ENCODE measurements around the gene P2RX3.

The P2RX3 gene

GRCh38 chr11:57321388-57322255, 16.5 kb upstream of the P2RX3 start:
- Histone ChIP-seq H3K4me3 (ENCODE audit: low read length) (peak overlapping the region; percentile 91), H3K27me3 (ENCODE audit: control insufficient read depth, insufficient read depth, low read length) (no peaks in the 10 kb centered on the region), H3K9ac (ENCODE audit: low read depth, low read length) (peak overlapping the region; percentile 91), H3K36me3 (ENCODE audit: insufficient read depth, low read length) (peaks cover 47% of the 10 kb centered on the region), H3K4me1 (ENCODE audit: control insufficient read depth, insufficient read depth, low read length) (peaks cover 61% of the 10 kb centered on the region), H3K4me2 (ENCODE audit: low read length) (peak overlapping the region; percentile 95), H3K9me3 (replicated peaks; ENCODE audit: low read length) (no peaks in the 10 kb centered on the region)

GRCh38 chr11:57322256-57323166, 15.6 kb upstream of the P2RX3 start:
- peak overlapping the region; percentile 91 for H3K4me3 ChIP-seq (ENCODE audit: low read length)
- no peaks in the 10 kb centered on the region for H3K27me3 ChIP-seq (ENCODE audit: control insufficient read depth, insufficient read depth, low read length)
- H3K36me3 ChIP-seq (ENCODE audit: insufficient read depth, low read length) = peaks cover 47% of the 10 kb centered on the region
- peaks cover 57% of the 10 kb centered on the region for H3K4me1 ChIP-seq (ENCODE audit: control insufficient read depth, insufficient read depth, low read length)
- no peaks in the 10 kb centered on the region for H3K9me3 ChIP-seq (replicated peaks; ENCODE audit: low read length)
- peak overlapping the region; percentile 91 for H3K9ac ChIP-seq (ENCODE audit: low read depth, low read length)
- H3K4me2 ChIP-seq (ENCODE audit: low read length) = peak overlapping the region; percentile 95

- H3K4me1 ChIP-seq (ENCODE audit: control insufficient read depth, insufficient read depth, low read length) = peaks cover 53% of the 10 kb centered on the region
- peak overlapping the region; percentile 95 for H3K4me2 ChIP-seq (ENCODE audit: low read length)
- no peaks in the 10 kb centered on the region for H3K9me3 ChIP-seq (replicated peaks; ENCODE audit: low read length)
- H3K4me3 ChIP-seq (ENCODE audit: low read length) = peak overlapping the region; percentile 91
- H3K27me3 ChIP-seq (ENCODE audit: control insufficient read depth, insufficient read depth, low read length) = no peaks in the 10 kb centered on the region
- H3K9ac ChIP-seq (ENCODE audit: low read depth, low read length) = peak overlapping the region; percentile 91
- H3K36me3 ChIP-seq (ENCODE audit: insufficient read depth, low read length) = peaks cover 47% of the 10 kb centered on the region
Measured at GRCh38 chr11:57323167-57323854, 14.8 kb upstream of the P2RX3 start.

GRCh38 chr11:57323855-57324153, 14.3 kb upstream of the P2RX3 start:
- Histone ChIP-seq H3K36me3 (ENCODE audit: insufficient read depth, low read length) (peaks cover 48% of the 10 kb centered on the region), H3K4me2 (ENCODE audit: low read length) (peak overlapping the region; percentile 95), H3K9ac (ENCODE audit: low read depth, low read length) (peak overlapping the region; percentile 91), H3K4me1 (ENCODE audit: control insufficient read depth, insufficient read depth, low read length) (peaks cover 49% of the 10 kb centered on the region), H3K4me3 (ENCODE audit: low read length) (peak overlapping the region; percentile 91), H3K9me3 (replicated peaks; ENCODE audit: low read length) (no peaks in the 10 kb centered on the region), H3K27me3 (ENCODE audit: control insufficient read depth, insufficient read depth, low read length) (no peaks in the 10 kb centered on the region)

- Histone ChIP-seq H3K4me1 (ENCODE audit: control insufficient read depth, insufficient read depth, low read length) (peaks cover 49% of the 10 kb centered on the region), H3K9ac (ENCODE audit: low read depth, low read length) (peak overlapping the region; percentile 91), H3K4me2 (ENCODE audit: low read length) (peak overlapping the region; percentile 95), H3K4me3 (ENCODE audit: low read length) (peak overlapping the region; percentile 91), H3K9me3 (replicated peaks; ENCODE audit: low read length) (no peaks in the 10 kb centered on the region), H3K27me3 (ENCODE audit: control insufficient read depth, insufficient read depth, low read length) (no peaks in the 10 kb centered on the region), H3K36me3 (ENCODE audit: insufficient read depth, low read length) (peaks cover 50% of the 10 kb centered on the region)
Measured at GRCh38 chr11:57324154-57324885, 13.8 kb upstream of the P2RX3 start.

DNA sequence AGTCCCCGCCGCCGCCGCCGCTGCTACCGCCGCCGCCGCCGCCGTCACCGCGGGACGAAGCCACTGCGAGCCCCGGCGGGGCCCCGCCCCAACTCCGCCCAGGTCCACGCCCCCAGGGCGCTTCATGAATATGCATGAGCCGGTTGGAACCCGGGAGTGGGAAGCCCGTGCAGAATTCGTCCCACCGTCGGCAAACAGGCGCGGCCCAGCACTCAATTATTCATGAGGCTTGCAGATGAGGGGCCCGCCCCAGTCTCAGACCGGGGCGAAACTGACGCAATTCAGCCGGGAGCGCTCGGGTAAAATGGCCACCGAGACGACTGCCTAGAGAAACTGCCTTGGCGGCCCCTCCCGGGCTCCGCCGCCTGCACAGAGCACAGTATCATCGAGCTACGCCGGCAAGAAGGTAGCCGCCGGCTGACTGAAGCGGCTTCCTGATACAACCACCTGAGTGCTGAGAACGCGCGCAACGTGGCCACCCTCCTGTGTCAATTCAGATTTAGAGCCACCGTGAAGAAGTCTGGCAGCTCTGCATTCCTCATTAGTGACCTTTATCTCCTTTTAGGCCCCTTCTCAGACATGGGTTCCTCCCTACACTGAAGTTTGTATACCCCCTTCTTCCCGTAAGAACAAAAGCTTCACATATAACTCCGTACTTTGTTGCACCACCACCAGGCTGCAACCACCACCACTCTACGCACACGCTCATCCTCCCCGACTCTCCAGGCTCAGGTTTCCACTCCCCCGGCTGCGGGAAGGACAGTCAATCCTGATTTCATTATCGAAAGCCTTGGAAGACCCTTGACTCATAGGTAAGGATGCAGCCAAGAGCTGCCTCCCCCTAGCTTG, 13.0 kb upstream of the P2RX3 start, which contains the start of gene TNKS1BP1:
Gene TNKS1BP1 (minus strand): TSS at position 67 of the 849 bp plus-strand sequence. CDS start 3,067 bp downstream, outside the sequence.
- Histone ChIP-seq H3K4me1 (ENCODE audit: control insufficient read depth, insufficient read depth, low read length) (peaks cover 49% of the 10 kb centered on the region), H3K36me3 (ENCODE audit: insufficient read depth, low read length) (peaks cover 53% of the 10 kb centered on the region), H3K9me3 (replicated peaks; ENCODE audit: low read length) (no peaks in the 10 kb centered on the region), H3K9ac (ENCODE audit: low read depth, low read length) (peak within 1 kb of the TSS; percentile 91), H3K4me3 (ENCODE audit: low read length) (peak within 1 kb of the TSS; percentile 91), H3K27me3 (ENCODE audit: control insufficient read depth, insufficient read depth, low read length) (no peaks in the 10 kb centered on the region), H3K4me2 (ENCODE audit: low read length) (peak within 1 kb of the TSS; percentile 95)

GRCh38 chr11:57325735-57326048, 12.5 kb upstream of the P2RX3 start:
- Histone ChIP-seq H3K27me3 (ENCODE audit: control insufficient read depth, insufficient read depth, low read length) (no peaks in the 10 kb centered on the region), H3K9me3 (replicated peaks; ENCODE audit: low read length) (no peaks in the 10 kb centered on the region), H3K9ac (ENCODE audit: low read depth, low read length) (peak overlapping the region; percentile 88), H3K4me3 (ENCODE audit: low read length) (peak overlapping the region; percentile 91), H3K4me2 (ENCODE audit: low read length) (peak overlapping the region; percentile 85), H3K4me1 (ENCODE audit: control insufficient read depth, insufficient read depth, low read length) (peaks cover 48% of the 10 kb centered on the region), H3K36me3 (ENCODE audit: insufficient read depth, low read length) (peaks cover 52% of the 10 kb centered on the region)

DNA sequence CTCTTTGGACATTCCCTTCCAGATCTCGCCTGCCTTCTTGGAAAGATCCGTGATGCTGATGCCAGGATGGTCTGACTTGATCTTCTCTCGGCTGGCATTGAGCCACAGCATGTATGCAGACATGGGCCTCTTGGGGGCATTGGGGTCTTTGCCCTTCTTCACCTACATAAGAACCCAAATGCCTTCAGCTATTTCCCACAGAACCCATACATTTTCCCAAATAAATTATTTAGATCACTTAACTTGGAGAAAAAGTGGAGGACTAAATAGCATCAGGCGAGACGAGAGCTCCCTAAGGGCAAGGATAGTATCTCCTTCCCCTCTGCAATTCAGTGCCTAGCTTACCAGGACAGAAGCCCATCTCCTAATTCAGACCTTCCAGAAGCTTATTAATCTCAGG, 10.4 kb upstream of the P2RX3 start:
- no peak overlapping the region for H3K4me3 ChIP-seq (ENCODE audit: low read length)
- peaks cover 29% of the 10 kb centered on the region for H3K4me1 ChIP-seq (ENCODE audit: control insufficient read depth, insufficient read depth, low read length)
- no peaks in the 10 kb centered on the region for H3K27me3 ChIP-seq (ENCODE audit: control insufficient read depth, insufficient read depth, low read length)
- H3K36me3 ChIP-seq (ENCODE audit: insufficient read depth, low read length) = peaks cover 68% of the 10 kb centered on the region
- H3K4me2 ChIP-seq (ENCODE audit: low read length) = no peak overlapping the region
- H3K9ac ChIP-seq (ENCODE audit: low read depth, low read length) = no peak overlapping the region
- H3K9me3 ChIP-seq (replicated peaks; ENCODE audit: low read length) = no peaks in the 10 kb centered on the region

DNA sequence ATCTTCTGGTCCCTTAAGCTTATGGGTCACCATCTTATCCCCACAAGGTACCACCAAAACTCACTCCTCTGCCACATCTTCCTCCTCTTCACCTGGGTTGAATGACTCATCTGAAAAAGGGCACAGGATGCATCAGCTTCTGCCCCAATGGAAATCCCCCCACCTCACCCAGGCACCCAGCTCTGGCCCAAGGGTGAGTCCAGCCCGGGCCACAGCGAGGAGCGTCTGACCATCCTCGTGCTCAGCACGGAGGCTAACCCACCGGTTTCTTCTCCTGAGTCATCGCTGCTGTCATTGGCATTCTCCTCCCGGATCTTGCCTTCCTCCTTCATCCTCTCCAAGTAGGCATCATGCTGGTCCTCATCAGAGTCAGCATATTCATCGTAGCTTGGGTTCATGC, 8.1 kb upstream of the P2RX3 start:
- Histone ChIP-seq H3K9me3 (replicated peaks; ENCODE audit: low read length) (no peaks in the 10 kb centered on the region), H3K36me3 (ENCODE audit: insufficient read depth, low read length) (peaks cover 84% of the 10 kb centered on the region), H3K4me3 (ENCODE audit: low read length) (no peak overlapping the region), H3K4me1 (ENCODE audit: control insufficient read depth, insufficient read depth, low read length) (peaks cover 27% of the 10 kb centered on the region), H3K9ac (ENCODE audit: low read depth, low read length) (no peak overlapping the region), H3K4me2 (ENCODE audit: low read length) (no peak overlapping the region), H3K27me3 (ENCODE audit: control insufficient read depth, insufficient read depth, low read length) (no peaks in the 10 kb centered on the region)

GRCh38 chr11:57331720-57332119, 6.4 kb upstream of the P2RX3 start:
- H3K9me3 ChIP-seq (replicated peaks; ENCODE audit: low read length) = no peaks in the 10 kb centered on the region
- peaks cover 18% of the 10 kb centered on the region for H3K4me1 ChIP-seq (ENCODE audit: control insufficient read depth, insufficient read depth, low read length)
- H3K4me3 ChIP-seq (ENCODE audit: low read length) = no peak overlapping the region
- H3K36me3 ChIP-seq (ENCODE audit: insufficient read depth, low read length) = peaks cover 75% of the 10 kb centered on the region
- no peaks in the 10 kb centered on the region for H3K27me3 ChIP-seq (ENCODE audit: control insufficient read depth, insufficient read depth, low read length)
- no peak overlapping the region for H3K4me2 ChIP-seq (ENCODE audit: low read length)
- no peak overlapping the region for H3K9ac ChIP-seq (ENCODE audit: low read depth, low read length)

All from skeletal muscle satellite cell (primary cell).